Stimulated activated CD4-positive, alpha-beta T cell treated with anti-CD3 and anti-CD28 coated beads, Interleukin-1b, Interleukin-23, amount 100 ng/mL, for 1 hour (primary cell): Measurements from ENCODE around the gene ZSWIM4.

Source experiments
- DNase-seq, 2 donors: peaks; one replicate each; pipeline ENCODE4 v3.0.0-alpha.2; 2020; ENCODE audit warnings: low read depth in 2 of 2

Gene ZSWIM4

GRCh38 chr19:13834244-13835069 is 39.2 kb downstream of the ZSWIM4 start:
- DNase-seq = no peak

DNA sequence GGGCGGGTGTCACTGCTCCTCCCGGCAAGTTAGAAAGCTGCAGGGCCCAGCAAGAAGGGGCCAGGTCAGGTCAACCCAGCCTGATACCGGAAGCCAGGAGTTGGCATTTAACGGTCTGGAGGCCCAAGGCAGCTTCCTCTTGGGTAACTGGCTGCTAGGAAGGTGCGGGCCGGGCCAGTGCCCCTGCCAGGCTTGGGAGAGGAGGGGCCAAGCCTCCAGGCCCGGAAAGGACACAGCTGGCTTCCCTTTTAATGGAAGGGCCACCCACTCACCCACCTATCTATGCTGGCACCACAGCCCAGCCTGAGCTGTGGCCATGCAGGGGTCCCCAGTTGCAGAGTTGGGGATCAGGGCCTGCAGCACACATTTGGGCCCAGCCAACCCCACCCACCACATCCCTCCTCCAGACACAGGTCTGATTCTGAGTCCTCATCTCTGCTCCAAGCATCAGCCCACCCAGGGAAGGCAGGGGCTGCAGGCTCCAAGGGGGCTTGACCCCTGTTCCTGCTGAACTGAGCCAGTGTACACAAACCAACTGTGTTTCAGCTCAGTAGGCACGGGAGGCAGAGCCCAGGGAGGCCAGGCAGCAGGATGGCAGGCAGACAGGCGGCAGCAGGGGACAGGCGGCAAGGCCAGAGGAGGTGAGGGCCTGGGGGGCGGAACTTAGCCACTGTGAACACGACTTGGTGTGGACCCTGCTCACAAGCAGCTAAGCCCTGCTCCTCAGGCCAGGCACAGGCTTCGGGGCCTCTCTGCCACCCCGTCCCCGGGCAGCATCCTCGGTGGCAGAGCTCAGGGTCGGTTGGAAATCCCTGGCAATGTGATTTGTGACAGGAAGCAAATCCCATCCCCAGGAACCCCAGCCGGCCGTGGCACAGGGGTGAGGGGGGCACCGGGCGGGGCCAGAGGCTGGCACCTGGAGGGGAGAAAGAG is 40.8 kb downstream of the ZSWIM4 start:
- DNase-seq = no peak

- DNase-seq = no peak
Observed at GRCh38 chr19:13838435-13839129, 43.3 kb downstream of the ZSWIM4 start.

- DNase-seq = peak; percentile 69 to 80
Observed at GRCh38 chr19:13839130-13839937, 44.1 kb downstream of the ZSWIM4 start.

DNA sequence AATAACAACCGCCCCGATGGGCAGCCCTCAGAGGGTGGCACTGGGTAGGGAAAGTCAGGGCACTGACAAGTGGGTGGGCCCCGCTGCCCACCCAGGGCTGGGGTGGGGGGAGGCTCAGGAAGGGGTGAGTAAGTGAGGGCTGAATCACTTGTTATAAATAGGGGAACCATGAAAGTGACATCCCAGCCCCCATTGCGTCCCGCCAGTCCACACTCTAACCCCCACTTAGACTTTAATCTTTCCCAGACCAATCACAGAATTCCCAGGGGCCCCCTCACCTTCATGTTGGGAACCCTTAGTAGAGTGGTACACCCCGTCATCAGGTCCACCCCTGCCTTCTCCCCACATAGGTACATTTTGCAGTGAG is 44.7 kb downstream of the ZSWIM4 start:
- no peak for DNase-seq

DNA sequence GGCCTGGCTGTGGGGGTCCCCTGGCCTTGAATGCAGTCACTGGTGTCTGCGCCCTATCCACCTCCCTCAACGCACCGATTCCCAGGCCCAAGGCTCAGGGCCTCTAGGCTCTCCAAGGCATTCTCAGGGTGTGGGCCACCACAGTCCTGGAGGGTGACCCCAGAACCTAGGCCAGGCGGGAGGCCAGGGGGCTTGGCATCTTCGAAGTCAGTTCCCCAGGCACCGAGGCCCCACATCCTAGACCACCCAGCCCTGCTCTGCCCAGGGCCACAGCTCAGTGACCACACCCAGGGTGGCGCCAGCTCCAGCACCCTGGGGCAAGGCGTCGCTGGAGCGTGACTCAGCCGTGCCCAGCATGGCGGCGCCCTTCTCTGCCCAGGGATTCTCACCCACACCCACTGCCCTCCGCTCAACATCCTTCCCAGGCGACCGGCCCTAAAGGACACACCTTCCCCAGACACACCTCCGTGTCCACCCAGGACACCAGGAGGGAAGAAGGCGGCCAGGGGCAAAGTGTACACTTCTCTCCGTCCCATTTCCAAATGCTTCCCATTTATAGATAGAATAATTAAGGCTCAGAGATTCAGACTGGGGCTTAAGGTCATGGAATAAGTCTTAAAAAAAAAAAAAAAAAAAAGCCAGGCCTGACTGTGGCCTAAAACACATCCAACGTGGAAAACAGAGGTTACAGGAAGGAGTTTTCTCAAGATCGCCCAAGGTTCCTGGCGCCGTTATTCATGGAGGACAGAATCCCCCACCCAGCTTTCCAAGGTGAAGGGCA is 45.3 kb downstream of the ZSWIM4 start:
- DNase-seq = no peak

GRCh38 chr19:13841086-13841961 is 46.1 kb downstream of the ZSWIM4 start:
- DNase-seq = no peak

DNA sequence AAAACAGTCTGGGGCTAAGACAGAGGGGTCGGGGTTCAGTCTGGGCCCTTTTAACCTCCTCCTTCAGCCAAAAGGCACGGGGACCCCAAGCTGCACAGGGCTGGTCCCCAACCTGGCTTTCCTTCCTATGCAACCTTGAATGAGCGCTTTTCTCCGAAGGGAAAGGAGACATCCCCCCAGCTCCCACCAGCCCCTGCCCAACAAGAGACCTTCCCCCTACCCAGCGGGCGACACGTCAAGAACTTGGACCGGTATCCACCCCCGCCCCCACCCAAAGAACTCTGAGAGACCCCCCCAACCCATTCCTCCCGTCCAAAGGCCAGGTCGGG is 46.7 kb downstream of the ZSWIM4 start:
- DNase-seq = no peak

DNA sequence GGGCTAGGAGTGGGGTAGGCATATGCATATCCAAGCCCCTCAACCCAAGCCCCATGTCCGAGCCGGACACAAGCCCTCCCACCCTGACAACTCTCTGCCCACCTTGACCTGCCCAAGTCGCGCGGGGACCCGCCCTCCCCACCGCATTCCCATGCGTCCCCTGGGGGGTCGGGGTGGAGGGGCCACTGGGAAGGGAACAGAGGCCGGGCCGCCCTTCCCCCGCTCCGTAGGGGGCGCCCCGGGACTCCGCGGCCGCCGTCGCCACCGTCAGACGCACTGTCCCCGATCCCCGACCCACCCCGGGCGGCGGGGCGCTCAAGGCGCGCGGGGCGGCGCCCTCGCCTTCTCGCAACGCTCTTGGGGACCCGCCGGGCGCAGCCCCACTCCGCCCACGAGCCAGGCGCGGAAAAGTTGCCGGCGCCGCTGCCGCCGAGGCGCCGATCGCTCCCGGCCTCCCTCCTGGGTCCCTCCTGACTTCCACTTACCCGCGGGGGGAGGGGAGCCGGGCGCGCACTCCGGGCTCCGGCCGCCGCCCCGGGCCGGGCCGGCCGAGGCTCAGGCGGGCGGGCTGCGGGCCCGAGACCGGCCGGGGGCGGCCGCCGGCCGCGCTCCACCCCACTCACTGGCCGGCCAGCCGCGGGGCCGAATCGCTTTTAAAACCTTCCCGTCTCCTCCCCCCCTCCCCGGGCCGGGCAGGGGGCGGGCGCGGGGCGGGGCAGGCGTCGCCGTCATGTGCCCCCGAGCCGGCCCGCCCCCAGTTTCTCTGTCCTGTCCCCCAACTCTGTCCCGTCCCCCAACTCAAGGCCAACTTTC is 47.3 kb downstream of the ZSWIM4 start:
- DNase-seq = no peak

DNA sequence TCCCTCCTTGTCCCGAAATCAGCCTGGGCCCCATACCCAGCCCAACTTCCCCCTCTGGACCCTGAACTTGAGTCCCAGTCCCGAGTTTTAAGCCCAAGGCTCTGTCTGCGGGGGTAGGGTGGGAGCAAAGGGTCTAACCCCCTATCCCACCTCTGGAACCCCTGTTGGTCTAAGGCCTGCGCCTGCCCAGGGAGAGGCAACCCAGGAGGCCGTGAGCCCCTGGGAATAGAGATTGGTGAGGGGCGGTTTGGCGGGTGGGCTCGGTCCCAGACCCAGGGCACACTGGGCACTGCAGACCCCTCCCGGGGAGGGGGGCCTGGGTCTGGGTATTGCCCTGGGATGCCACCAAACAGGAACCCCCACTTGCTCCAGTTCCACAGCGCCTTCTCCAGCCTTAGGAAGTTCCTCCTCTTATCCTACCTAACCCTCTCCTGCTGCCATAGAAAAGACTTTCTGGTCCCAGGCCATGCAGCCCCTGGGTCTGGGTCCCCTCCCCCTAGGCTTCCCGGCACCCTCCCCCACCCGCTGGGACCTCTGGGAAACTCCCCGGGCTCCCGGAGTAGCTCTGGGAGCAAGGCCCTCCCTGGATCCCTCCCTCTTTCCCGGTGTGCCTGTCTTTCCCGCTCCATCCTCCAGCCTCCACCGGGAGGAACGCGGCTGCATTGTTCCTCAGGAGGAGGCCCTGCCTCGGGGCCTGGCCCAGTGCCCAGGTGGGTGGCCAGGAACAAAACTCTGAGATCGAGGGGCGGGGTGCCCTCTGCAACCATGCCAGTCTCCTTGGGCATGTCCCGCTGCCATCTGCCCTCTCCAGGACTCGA is 48.1 kb downstream of the ZSWIM4 start:
- no peak for DNase-seq

GRCh38 chr19:13844130-13844631 is 48.9 kb downstream of the ZSWIM4 start:
- DNase-seq = no peak

- peak; percentile 65 to 91 for DNase-seq
Observed at GRCh38 chr19:13846557-13847406, 51.5 kb downstream of the ZSWIM4 start.

DNA sequence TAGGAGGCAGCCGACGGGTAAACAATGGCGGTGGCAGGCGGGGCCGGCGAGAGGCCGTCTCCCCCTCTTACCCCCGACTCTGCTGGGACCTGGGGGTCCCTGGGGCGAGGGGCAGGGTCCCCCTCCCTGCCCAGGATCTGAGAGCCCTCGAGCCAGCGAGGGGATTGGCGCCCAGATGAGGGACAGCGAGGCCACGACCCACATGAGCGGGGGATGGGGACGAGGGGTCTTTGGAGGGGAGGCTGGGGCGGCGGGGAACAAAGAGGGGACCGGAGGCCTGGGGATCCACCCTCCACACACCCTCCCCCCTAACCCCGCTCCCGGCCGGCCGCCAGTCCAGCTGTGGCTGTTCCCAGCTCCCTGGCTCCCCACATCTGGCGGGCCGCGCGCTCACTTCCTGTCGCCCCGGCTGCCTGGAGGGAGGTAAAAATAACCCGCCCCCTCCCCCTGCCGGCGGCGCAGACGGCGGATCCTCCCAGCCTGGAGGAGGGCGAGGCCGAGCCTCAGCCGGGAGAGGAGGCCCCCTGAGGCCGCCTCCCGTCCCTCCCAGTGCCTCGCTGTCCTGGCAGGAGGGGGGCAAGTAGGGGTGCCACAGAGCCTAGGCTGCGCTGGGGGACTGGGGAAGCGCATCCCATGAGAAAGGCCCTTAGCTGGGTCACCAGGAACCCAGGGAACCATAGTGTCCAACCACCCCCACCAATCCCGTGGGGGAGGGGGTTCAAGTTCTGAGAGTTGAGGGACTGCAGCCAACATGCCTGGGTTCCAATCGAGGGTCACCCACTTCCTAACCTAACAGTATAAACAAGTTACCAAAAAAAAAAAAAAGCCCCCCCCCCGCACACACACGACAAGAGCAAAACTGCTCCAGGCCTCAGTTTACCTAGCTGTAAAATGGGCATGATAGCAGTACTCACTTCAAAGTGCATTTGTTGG is 52.4 kb downstream of the ZSWIM4 start:
- DNase-seq = peak; percentile 55 to 68

DNA sequence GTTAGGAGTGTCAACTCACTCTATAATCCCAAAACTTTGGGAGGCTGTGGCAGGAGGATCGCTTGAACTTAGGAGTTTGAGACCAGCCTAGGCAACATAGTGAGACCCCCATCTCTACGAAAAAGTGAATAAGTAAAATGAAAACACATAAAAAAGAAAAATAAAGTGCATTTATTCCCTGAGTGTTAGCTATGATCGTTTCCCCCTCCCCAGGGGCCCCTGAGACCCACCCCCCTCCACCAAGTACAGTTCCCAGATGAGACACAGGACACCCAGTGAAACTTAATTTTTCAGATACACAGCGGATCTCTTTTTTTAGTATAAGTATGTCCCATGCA is 53.1 kb downstream of the ZSWIM4 start:
- no peak for DNase-seq

- no peak for DNase-seq
Observed at GRCh38 chr19:13848798-13849676, 53.8 kb downstream of the ZSWIM4 start.
